Stimulated activated CD4-positive, alpha-beta T cell treated with anti-CD3 and anti-CD28 coated beads, Interleukin-2, amount 100 ng/mL, for 24 hours (primary cell): Measurements from ENCODE around the gene APOBEC3G.
A peak's percentile ranks its signal among the peaks of the same experiment; 100 is the strongest.
"Not testable (repeated sequence)": the region's sequence is repeated elsewhere in the genome, so short reads cannot be mapped to it uniquely, and the experiment has no call there.

Experiments
- DNase-seq, 2 donors: peaks; one replicate each; pipeline ENCODE4 v3.0.0-alpha.2; 2020

Gene APOBEC3G

GRCh38 chr22:39068033-39068785, 8.9 kb upstream of the APOBEC3G start:
- DNase-seq = no peak

GRCh38 chr22:39070186-39070585, 6.9 kb upstream of the APOBEC3G start:
- DNase-seq = no peak

GRCh38 chr22:39072581-39072981, 4.5 kb upstream of the APOBEC3G start:
- not testable (repeated sequence) for DNase-seq

- DNase-seq = no peak
These were observed 3.1 kb upstream of the APOBEC3G start for GRCh38 chr22:39073981-39074380.

GRCh38 chr22:39076155-39077025, 685 bp upstream of the APOBEC3G start:
- DNase-seq = not testable (repeated sequence)

- not testable (repeated sequence) for DNase-seq
These were observed 837 bp downstream of the APOBEC3G start for GRCh38 chr22:39077912-39078311.

- DNase-seq = no peak
These were observed 1.3 kb downstream of the APOBEC3G start for GRCh38 chr22:39078329-39078728.

GRCh38 chr22:39079054-39079637, 2.1 kb downstream of the APOBEC3G start:
- not testable (repeated sequence) for DNase-seq

GRCh38 chr22:39080052-39080762, 3.1 kb downstream of the APOBEC3G start:
- DNase-seq = no peak

GRCh38 chr22:39081016-39081415, 3.9 kb downstream of the APOBEC3G start:
- no peak for DNase-seq

GRCh38 chr22:39081598-39081997, 4.5 kb downstream of the APOBEC3G start:
- DNase-seq = no peak

- no peak for DNase-seq
These were observed 6.4 kb downstream of the APOBEC3G start for GRCh38 chr22:39083212-39084165.

- no peak for DNase-seq
These were observed 7.6 kb downstream of the APOBEC3G start for GRCh38 chr22:39084666-39085065.

GRCh38 chr22:39087098-39087497, 10.0 kb downstream of the APOBEC3G start:
- DNase-seq = no peak

- no peak for DNase-seq
These were observed 11.0 kb downstream of the APOBEC3G start for GRCh38 chr22:39087881-39088684.

- DNase-seq = no peak
These were observed 11.6 kb downstream of the APOBEC3G start for GRCh38 chr22:39088685-39089032.

GRCh38 chr22:39089928-39090327, 12.9 kb downstream of the APOBEC3G start:
- DNase-seq = no peak

- DNase-seq = peak; percentile 73 to 77
These were observed 13.5 kb downstream of the APOBEC3G start for GRCh38 chr22:39090426-39091064.

- DNase-seq = no peak
These were observed 14.3 kb downstream of the APOBEC3G start for GRCh38 chr22:39091126-39092081.
